Peyer's patch (tissue), 4 donors: ENCODE measurements around the gene RNASEH2B. TPM values are rescaled to one million over a fixed set of nuclear protein-coding genes. Genes with fewer than 3 reads are reported as not detected.

Experiments
- DNase-seq, 3 donors: peaks; one replicate each; pipeline ENCODE4 v3.0.0-alpha.2; 2017 to 2019
- H3K27ac ChIP-seq, 4 donors: fragments of 200-600 bp; sonication (generic); one replicate each; pipeline ENCODE4 v1.5.1; 2016 to 2019
- H3K27me3 ChIP-seq, 2 donors: fragments of 200-600 bp; sonication (generic); one replicate each; pipeline ENCODE4 v1.5.1; 2019
- H3K36me3 ChIP-seq, 3 donors: fragments of 200-600 bp; sonication (generic); one replicate each; pipeline ENCODE4 v1.5.1; 2016 to 2019
- H3K4me1 ChIP-seq, 4 donors: fragments of 200-600 bp; sonication (generic); one replicate each; pipeline ENCODE4 v1.5.1; 2016 to 2019
- H3K4me3 ChIP-seq, 4 donors: fragments of 200-600 bp; sonication (generic); 1 replicate in 3 of 4; 2 replicates in 1 of 4; pipeline ENCODE4 v1.5.1; 2016 to 2019; ENCODE audit warnings: mild to moderate bottlenecking in 1 of 4
- H3K9me3 ChIP-seq, 4 donors: fragments of 200-600 bp; sonication (generic); one replicate each; pipeline ENCODE4 v1.5.1; 2016 to 2019; ENCODE audit warnings: mild to moderate bottlenecking in 1 of 4
- CTCF ChIP-seq, 6 experiments: fragments of 450-650 bp in 4 of 6; fragments of 200-600 bp in 2 of 6; sonication (generic) in 1 of 6; IDR thresholded peaks; one replicate each; pipeline ENCODE4 v1.5.1; 2017 to 2019; ENCODE audit warnings: antibody characterized with exemption in 6 of 6, mild to moderate bottlenecking in 3 of 6, moderate library complexity in 1 of 6
- POLR2A ChIP-seq, 2 donors: fragments of 450-650 bp; IDR thresholded peaks; one replicate each; pipeline ENCODE4 v1.5.1; 2017; ENCODE audit warnings: antibody characterized with exemption in 2 of 2, mild to moderate bottlenecking in 2 of 2, moderate library complexity in 2 of 2
- total RNA-seq, 4 donors: library from RNA; depleted of rRNA; stranded (reverse); fragments of >200 nt; gene quantifications; one replicate each; pipeline ENCODE4 v1.1.0, GENCODE V29; 2016

The RNASEH2B gene
- total RNA-seq, 4 donors from 2014 or later: 20.0 to 88.3 (median 28.2) TPM

GRCh38 chr13:50990818-50991506, 81.4 kb downstream of the RNASEH2B start:
- Histone ChIP-seq H3K4me3 (no peak overlapping the region), H3K9me3 (no peaks in the 10 kb centered on the region), H3K36me3 (no peaks in the 10 kb centered on the region), H3K27me3 (no peaks in the 10 kb centered on the region), H3K27ac (peak overlapping the region in 3 of 4 donors; percentile 46 to 49 (median 48)), H3K4me1 (peaks cover 0 to 33% (median 0%) of the 10 kb centered on the region in 4 donors)
- DNase-seq: peak in 1 of 3 donors; percentile 58
- TF ChIP-seq POLR2A (IDR thresholded peaks at IDR 0.05): no peak
- TF ChIP-seq CTCF (IDR thresholded peaks at IDR 0.05): no peak

- no peak overlapping the region for H3K4me3 ChIP-seq
- TF ChIP-seq CTCF (IDR thresholded peaks at IDR 0.05) (no peak), POLR2A (IDR thresholded peaks at IDR 0.05) (no peak)
- no peak for DNase-seq
- peak overlapping the region; percentile 3 to 49 (median 47) for H3K27ac ChIP-seq
- H3K9me3 ChIP-seq: no peaks in the 10 kb centered on the region
- peaks cover 0 to 33% (median 0%) of the 10 kb centered on the region in 4 donors for H3K4me1 ChIP-seq
- H3K27me3 ChIP-seq: no peaks in the 10 kb centered on the region
- H3K36me3 ChIP-seq: no peaks in the 10 kb centered on the region
Measured at GRCh38 chr13:50991579-50992521, 82.3 kb downstream of the RNASEH2B start.

- H3K4me1 ChIP-seq: peaks cover 0 to 33% (median 0%) of the 10 kb centered on the region in 4 donors
- no peaks in the 10 kb centered on the region for H3K36me3 ChIP-seq
- no peaks in the 10 kb centered on the region for H3K27me3 ChIP-seq
- peak overlapping the region in 2 of 4 donors; percentile 34 to 64 for H3K27ac ChIP-seq
- TF ChIP-seq POLR2A (IDR thresholded peaks at IDR 0.05): no peak
- no peak for TF ChIP-seq CTCF (IDR thresholded peaks at IDR 0.05)
- no peaks in the 10 kb centered on the region for H3K9me3 ChIP-seq
- no peak for DNase-seq
- no peak overlapping the region for H3K4me3 ChIP-seq
Measured at GRCh38 chr13:50993371-50993770, 83.8 kb downstream of the RNASEH2B start.

- no peaks in the 10 kb centered on the region for H3K9me3 ChIP-seq
- TF ChIP-seq POLR2A (IDR thresholded peaks at IDR 0.05) (no peak), CTCF (IDR thresholded peaks at IDR 0.05) (no peak)
- no peak for DNase-seq
- no peaks in the 10 kb centered on the region for H3K36me3 ChIP-seq
- peaks cover 0 to 33% (median 0%) of the 10 kb centered on the region in 4 donors for H3K4me1 ChIP-seq
- H3K4me3 ChIP-seq: no peak overlapping the region
- no peaks in the 10 kb centered on the region for H3K27me3 ChIP-seq
- peak overlapping the region in 2 of 4 donors; percentile 34 to 64 for H3K27ac ChIP-seq
Measured at GRCh38 chr13:50993934-50994333, 84.3 kb downstream of the RNASEH2B start.

- Histone ChIP-seq H3K27ac (no peak overlapping the region), H3K4me3 (no peak overlapping the region), H3K27me3 (no peaks in the 10 kb centered on the region), H3K4me1 (peaks cover 0 to 33% (median 0%) of the 10 kb centered on the region in 4 donors), H3K36me3 (no peaks in the 10 kb centered on the region), H3K9me3 (no peaks in the 10 kb centered on the region)
- TF ChIP-seq POLR2A (IDR thresholded peaks at IDR 0.05) (no peak), CTCF (IDR thresholded peaks at IDR 0.05) (no peak)
- DNase-seq: no peak
Measured at GRCh38 chr13:50994651-50995050, 85.1 kb downstream of the RNASEH2B start.
